ENCODE data around the gene LPP.

DNA sequence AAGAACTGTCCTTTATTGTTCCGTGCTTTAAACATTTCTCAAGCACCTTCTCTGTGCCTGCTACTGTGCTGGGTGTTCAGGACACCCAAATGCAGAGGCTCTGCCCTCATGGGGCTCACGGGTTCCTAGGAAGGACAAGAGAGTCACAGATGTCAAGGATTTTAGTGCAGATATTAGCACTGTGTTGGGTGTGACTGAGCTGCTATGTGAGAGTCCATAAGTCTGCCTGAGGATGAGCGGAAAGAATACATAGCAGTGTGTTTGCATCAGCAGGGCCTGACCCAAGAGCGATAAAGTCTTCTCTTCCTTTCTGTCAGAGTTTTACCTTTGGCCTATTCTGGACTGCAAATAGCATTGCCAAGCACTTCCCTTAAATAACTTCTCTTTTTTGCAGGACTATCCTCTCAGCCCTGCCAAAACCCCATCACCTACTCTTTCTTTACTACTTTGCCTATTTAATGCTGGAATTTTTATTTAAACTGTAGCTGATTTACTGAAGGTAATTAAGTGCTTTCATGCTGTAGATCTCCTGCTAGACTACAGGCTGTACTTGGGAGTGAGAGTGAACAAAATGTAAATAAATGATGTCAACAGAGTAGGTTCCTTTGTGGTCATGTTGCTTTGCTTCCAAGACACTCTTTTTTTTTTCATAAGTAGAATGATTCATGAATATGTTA, 558.4 kb downstream of the LPP start:
- no peak for TF ChIP-seq GATA3 (IDR thresholded peaks at IDR 0.05; ENCODE audit: low read depth, low read length)
- TF ChIP-seq GATA2 (IDR thresholded peaks at IDR 0.05; ENCODE audit: low read depth, low read length), result no peak

Measured in SH-SY5Y (cell line).